ENCODE measurements around the gene SLC4A11. TPM values are rescaled to one million over a fixed set of nuclear protein-coding genes. Genes with fewer than 3 reads are reported as not detected.

SLC4A11 gene
- polyA plus RNA-seq, 2 of the 4 experiments (the other 2 are of a cell fraction): 2.0 to 10.7 TPM

DNA sequence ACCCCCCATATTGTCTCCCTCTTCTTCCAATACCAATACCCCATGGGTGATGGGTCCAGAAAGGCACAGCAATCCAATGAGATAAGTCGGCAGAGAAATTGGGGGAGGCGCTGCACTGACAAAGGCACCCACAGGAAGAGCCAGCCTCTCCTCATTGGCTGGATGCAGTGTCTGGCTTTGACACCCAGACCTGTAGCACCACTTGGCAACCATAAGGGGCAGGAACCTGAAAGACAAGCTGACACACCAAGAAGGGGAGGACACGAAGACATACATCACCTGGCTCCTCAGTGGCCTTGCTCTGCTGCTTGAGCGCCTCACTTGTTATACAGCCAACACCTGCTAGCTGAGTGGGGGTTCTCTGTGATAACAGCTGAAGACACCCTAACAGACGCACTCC is 19.4 kb upstream of the SLC4A11 start:
- no peaks in the 10 kb centered on the region for H3K9me3 ChIP-seq
- DNase-seq (ENCODE audit: low read depth in 1 of 2, low spot score in 1 of 2) (no peak), FAIRE-seq (no peak), ATAC-seq (peak in 1 of 2 experiments; percentile 44; a peak in 4 of 6 replicates)
- POLR2A ChIA-PET: no interaction called here
- H3K27ac ChIP-seq: no peak overlapping the region
- WGBS (ENCODE audit: missing lambda C conversion rate): 90% methylated on average over 5 of the region's 5 CpGs
- no peak overlapping the region for H3K4me2 ChIP-seq
- H3K4me1 ChIP-seq: no peaks in the 10 kb centered on the region
- CTCF ChIA-PET: interaction anchor here (0.9 to 1.7 kb wide), 7 partner anchors 8 to 67 kb away, joined by 3 to 8 read pairs (median 5); no protein-coding TSS in a partner anchor
- TF ChIP-seq MAFK (IDR thresholded peaks at IDR 0.05; ENCODE audit: partially characterized antibody) (no peak), PHF8 (IDR thresholded peaks at IDR 0.05; ENCODE audit: borderline replicate concordance, low read depth) (no peak), CBX2 (IDR thresholded peaks at IDR 0.05; ENCODE audit: borderline replicate concordance, low read depth) (no peak), USF2 (IDR thresholded peaks at IDR 0.05) (no peak), ZFP36 (IDR thresholded peaks at IDR 0.05; ENCODE audit: borderline replicate concordance, partially characterized antibody) (no peak), HOXB13 (CRISPR knock-in tag; IDR thresholded peaks at IDR 0.05; ENCODE audit: low read depth) (no peak), RARB (CRISPR knock-in tag; IDR thresholded peaks at IDR 0.05) (no peak), PBX3 (IDR thresholded peaks at IDR 0.05) (no peak), HEYL (CRISPR knock-in tag; IDR thresholded peaks at IDR 0.05) (no peak), RNF2 (IDR thresholded peaks at IDR 0.05; ENCODE audit: borderline replicate concordance, low read depth) (no peak), ZSCAN20 (CRISPR knock-in tag; IDR thresholded peaks at IDR 0.05) (no peak), FOSB (CRISPR knock-in tag; IDR thresholded peaks at IDR 0.05) (no peak)
- TF ChIP-seq, protein P1, sequence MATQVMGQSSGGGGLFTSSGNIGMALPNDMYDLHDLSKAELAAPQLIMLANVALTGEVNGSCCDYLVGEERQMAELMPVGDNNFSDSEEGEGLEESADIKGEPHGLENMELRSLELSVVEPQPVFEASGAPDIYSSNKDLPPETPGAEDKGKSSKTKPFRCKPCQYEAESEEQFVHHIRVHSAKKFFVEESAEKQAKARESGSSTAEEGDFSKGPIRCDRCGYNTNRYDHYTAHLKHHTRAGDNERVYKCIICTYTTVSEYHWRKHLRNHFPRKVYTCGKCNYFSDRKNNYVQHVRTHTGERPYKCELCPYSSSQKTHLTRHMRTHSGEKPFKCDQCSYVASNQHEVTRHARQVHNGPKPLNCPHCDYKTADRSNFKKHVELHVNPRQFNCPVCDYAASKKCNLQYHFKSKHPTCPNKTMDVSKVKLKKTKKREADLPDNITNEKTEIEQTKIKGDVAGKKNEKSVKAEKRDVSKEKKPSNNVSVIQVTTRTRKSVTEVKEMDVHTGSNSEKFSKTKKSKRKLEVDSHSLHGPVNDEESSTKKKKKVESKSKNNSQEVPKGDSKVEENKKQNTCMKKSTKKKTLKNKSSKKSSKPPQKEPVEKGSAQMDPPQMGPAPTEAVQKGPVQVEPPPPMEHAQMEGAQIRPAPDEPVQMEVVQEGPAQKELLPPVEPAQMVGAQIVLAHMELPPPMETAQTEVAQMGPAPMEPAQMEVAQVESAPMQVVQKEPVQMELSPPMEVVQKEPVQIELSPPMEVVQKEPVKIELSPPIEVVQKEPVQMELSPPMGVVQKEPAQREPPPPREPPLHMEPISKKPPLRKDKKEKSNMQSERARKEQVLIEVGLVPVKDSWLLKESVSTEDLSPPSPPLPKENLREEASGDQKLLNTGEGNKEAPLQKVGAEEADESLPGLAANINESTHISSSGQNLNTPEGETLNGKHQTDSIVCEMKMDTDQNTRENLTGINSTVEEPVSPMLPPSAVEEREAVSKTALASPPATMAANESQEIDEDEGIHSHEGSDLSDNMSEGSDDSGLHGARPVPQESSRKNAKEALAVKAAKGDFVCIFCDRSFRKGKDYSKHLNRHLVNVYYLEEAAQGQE (IDR thresholded peaks at IDR 0.05): no peak
- TF ChIP-seq, protein P2, sequence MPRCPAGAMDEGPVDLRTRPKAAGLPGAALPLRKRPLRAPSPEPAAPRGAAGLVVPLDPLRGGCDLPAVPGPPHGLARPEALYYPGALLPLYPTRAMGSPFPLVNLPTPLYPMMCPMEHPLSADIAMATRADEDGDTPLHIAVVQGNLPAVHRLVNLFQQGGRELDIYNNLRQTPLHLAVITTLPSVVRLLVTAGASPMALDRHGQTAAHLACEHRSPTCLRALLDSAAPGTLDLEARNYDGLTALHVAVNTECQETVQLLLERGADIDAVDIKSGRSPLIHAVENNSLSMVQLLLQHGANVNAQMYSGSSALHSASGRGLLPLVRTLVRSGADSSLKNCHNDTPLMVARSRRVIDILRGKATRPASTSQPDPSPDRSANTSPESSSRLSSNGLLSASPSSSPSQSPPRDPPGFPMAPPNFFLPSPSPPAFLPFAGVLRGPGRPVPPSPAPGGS (IDR thresholded peaks at IDR 0.05): no peak
- no peak overlapping the region for H3K4me3 ChIP-seq

GRCh38 chr20:3255728-3256127 is 16.7 kb upstream of the SLC4A11 start:
- Histone ChIP-seq H3K27ac (no peak overlapping the region), H3K4me1 (no peaks in the 10 kb centered on the region), H3K4me3 (no peak overlapping the region), H3K4me2 (no peak overlapping the region), H3K9me3 (no peaks in the 10 kb centered on the region)
- TF ChIP-seq CHD2 (IDR thresholded peaks at IDR 0.05; ENCODE audit: low read length, partially characterized antibody): no peak
- no peak for TF ChIP-seq HOXA7 (CRISPR knock-in tag; IDR thresholded peaks at IDR 0.05)
- TF ChIP-seq JUNB (IDR thresholded peaks at IDR 0.05): no peak
- TF ChIP-seq RNF2 (IDR thresholded peaks at IDR 0.05; ENCODE audit: borderline replicate concordance, low read depth): no peak
- no peak for TF ChIP-seq CEBPB (IDR thresholded peaks at IDR 0.05)
- TF ChIP-seq KDM1A (IDR thresholded peaks at IDR 0.05; ENCODE audit: low read depth): no peak
- no peak for TF ChIP-seq RARB (CRISPR knock-in tag; IDR thresholded peaks at IDR 0.05)
- TF ChIP-seq PHF8 (IDR thresholded peaks at IDR 0.05; ENCODE audit: borderline replicate concordance, low read depth): no peak
- TF ChIP-seq POLR2AphosphoS2 (conservative IDR thresholded peaks at IDR 0.05; ENCODE audit: low read length): no peak
- no peak for TF ChIP-seq TFCP2L1 (CRISPR knock-in tag; IDR thresholded peaks at IDR 0.05)
- no peak for TF ChIP-seq HOXB5 (CRISPR knock-in tag; IDR thresholded peaks at IDR 0.05)
- TF ChIP-seq POLR2A (IDR thresholded peaks at IDR 0.05; ENCODE audit: low read length): no peak
- TF ChIP-seq FOSB (CRISPR knock-in tag; IDR thresholded peaks at IDR 0.05): no peak
- no peak for TF ChIP-seq CHD4 (IDR thresholded peaks at IDR 0.05; ENCODE audit: borderline replicate concordance)
- TF ChIP-seq HEYL (CRISPR knock-in tag; IDR thresholded peaks at IDR 0.05): no peak
- TF ChIP-seq RFX5 (IDR thresholded peaks at IDR 0.05): no peak
- TF ChIP-seq FOSL2 (IDR thresholded peaks at IDR 0.05): no peak
- no peak for TF ChIP-seq FOSL2 (CRISPR knock-in tag; IDR thresholded peaks at IDR 0.05)
- TF ChIP-seq, protein P3, sequence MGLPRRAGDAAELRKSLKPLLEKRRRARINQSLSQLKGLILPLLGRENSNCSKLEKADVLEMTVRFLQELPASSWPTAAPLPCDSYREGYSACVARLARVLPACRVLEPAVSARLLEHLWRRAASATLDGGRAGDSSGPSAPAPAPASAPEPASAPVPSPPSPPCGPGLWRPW (IDR thresholded peaks at IDR 0.05): no peak
- TF ChIP-seq, protein P1 (IDR thresholded peaks at IDR 0.05): no peak
- ChIA-PET CTCF (interaction anchor here (0.8 to 1.6 kb wide), 5 partner anchors 13 to 255 kb away, joined by 3 to 4 read pairs (median 3); no protein-coding TSS in a partner anchor), POLR2A (no interaction called here)
- ATAC-seq: no peak
- no peak for DNase-seq (ENCODE audit: low read depth in 1 of 2, low spot score in 1 of 2)
- WGBS (ENCODE audit: missing lambda C conversion rate): 95% methylated on average over 5 of the region's 5 CpGs
- FAIRE-seq: no peak
